ENCODE results near the gene LRRC27.

- no peak for TF ChIP-seq CTCF (conservative IDR thresholded peaks at IDR 0.05; ENCODE audit: low read depth, low read length)
- no peak for TF ChIP-seq CEBPB (IDR thresholded peaks at IDR 0.05; ENCODE audit: low read depth, low read length)
- no peak for TF ChIP-seq ELK1 (IDR thresholded peaks at IDR 0.05; ENCODE audit: borderline replicate concordance, low read depth, low read length)
- no peak for TF ChIP-seq CHD1 (IDR thresholded peaks at IDR 0.05; ENCODE audit: low read depth, low read length)
- no peak for TF ChIP-seq RFX5 (IDR thresholded peaks at IDR 0.05; ENCODE audit: low read depth, low read length)
- TF ChIP-seq POLR2A (IDR thresholded peaks at IDR 0.05; ENCODE audit: low read depth, low read length): no peak
- no peak for TF ChIP-seq BHLHE40 (IDR thresholded peaks at IDR 0.05; ENCODE audit: low read depth, low read length)
- TF ChIP-seq FOS (IDR thresholded peaks at IDR 0.05; ENCODE audit: low read depth, low read length): no peak
- TF ChIP-seq SMC3 (IDR thresholded peaks at IDR 0.05; ENCODE audit: low read depth, low read length): no peak
Measured at GRCh38 chr10:132404169-132404880, 72.3 kb downstream of the LRRC27 start.
